ENCODE results near the gene PANK2.
A peak's percentile ranks its signal among the peaks of the same experiment; 100 is the strongest.

PANK2 gene

GRCh38 chr20:3846378-3846739 lies 42.8 kb upstream of the PANK2 start:
- no peak overlapping the region for H3K27ac ChIP-seq
- no peaks in the 10 kb centered on the region for H4K20me1 ChIP-seq (ENCODE audit: insufficient read depth)
- H2AFZ ChIP-seq (ENCODE audit: low read depth): peak overlapping the region; percentile 74; the same call in 1 of the 2 replicates
- H3K9ac ChIP-seq: peak overlapping the region; percentile 84
- no peak overlapping the region for H3K4me3 ChIP-seq (IDR thresholded peaks at IDR 0.05; ENCODE audit: insufficient read depth, low read depth, low read length)
- no peak for TF ChIP-seq CTCF (conservative IDR thresholded peaks at IDR 0.05; ENCODE audit: low read depth, low read length)
- H3K27me3 ChIP-seq (ENCODE audit: insufficient read depth, low read depth): no peaks in the 10 kb centered on the region
- peaks cover 15% of the 10 kb centered on the region for H3K4me1 ChIP-seq (ENCODE audit: low read depth, poor library complexity, severe bottlenecking)
- no peaks in the 10 kb centered on the region for H3K79me2 ChIP-seq (ENCODE audit: insufficient read depth, low read depth)
- no peaks in the 10 kb centered on the region for H3K36me3 ChIP-seq (ENCODE audit: insufficient read depth)
- peak overlapping the region; percentile 66 for H3K4me2 ChIP-seq

GRCh38 chr20:3846740-3847428 lies 42.3 kb upstream of the PANK2 start, which contains the start of gene MAVS:
MAVS (plus strand) TSS chr20:3846834; CDS start chr20:3854625, 7,791 bp downstream.
- H3K27ac ChIP-seq: no peak within 1 kb of the TSS

GRCh38 chr20:3847429-3847940 lies 41.7 kb upstream of the PANK2 start:
- peaks cover 15% of the 10 kb centered on the region for H3K4me1 ChIP-seq (ENCODE audit: low read depth, poor library complexity, severe bottlenecking)
- H3K79me2 ChIP-seq (ENCODE audit: insufficient read depth, low read depth): no peaks in the 10 kb centered on the region
- H3K4me2 ChIP-seq: peak overlapping the region; percentile 71
- TF ChIP-seq CTCF (conservative IDR thresholded peaks at IDR 0.05; ENCODE audit: low read depth, low read length): no peak
- H3K27ac ChIP-seq: no peak overlapping the region
- H4K20me1 ChIP-seq (ENCODE audit: insufficient read depth): no peaks in the 10 kb centered on the region
- H3K4me3 ChIP-seq (IDR thresholded peaks at IDR 0.05; ENCODE audit: insufficient read depth, low read depth, low read length): no peak overlapping the region
- H2AFZ ChIP-seq (ENCODE audit: low read depth): peak overlapping the region; percentile 74
- H3K27me3 ChIP-seq (ENCODE audit: insufficient read depth, low read depth): no peaks in the 10 kb centered on the region
- H3K9ac ChIP-seq: peak overlapping the region; percentile 84
- no peaks in the 10 kb centered on the region for H3K36me3 ChIP-seq (ENCODE audit: insufficient read depth)

More at GRCh38 chr20:3846740-3847428, 42.3 kb upstream of the PANK2 start, which contains the start of gene MAVS:
- Histone ChIP-seq H3K4me1 (ENCODE audit: low read depth, poor library complexity, severe bottlenecking) (peaks cover 15% of the 10 kb centered on the region), H3K36me3 (ENCODE audit: insufficient read depth) (no peaks in the 10 kb centered on the region), H3K4me2 (peak within 1 kb of the TSS; percentile 71), H4K20me1 (ENCODE audit: insufficient read depth) (no peaks in the 10 kb centered on the region), H3K4me3 (IDR thresholded peaks at IDR 0.05; ENCODE audit: insufficient read depth, low read depth, low read length) (no peak within 1 kb of the TSS), H3K9ac (peak within 1 kb of the TSS; percentile 84), H3K27me3 (ENCODE audit: insufficient read depth, low read depth) (no peaks in the 10 kb centered on the region), H3K79me2 (ENCODE audit: insufficient read depth, low read depth) (no peaks in the 10 kb centered on the region), H2AFZ (ENCODE audit: low read depth) (peak within 1 kb of the TSS; percentile 74)
- TF ChIP-seq CTCF (conservative IDR thresholded peaks at IDR 0.05; ENCODE audit: low read depth, low read length): no peak

- no peak for TF ChIP-seq CTCF (conservative IDR thresholded peaks at IDR 0.05; ENCODE audit: low read depth, low read length)
- Histone ChIP-seq H3K27ac (no peak overlapping the region), H3K9ac (no peak overlapping the region), H2AFZ (ENCODE audit: low read depth) (no peak overlapping the region), H3K27me3 (ENCODE audit: insufficient read depth, low read depth) (no peaks in the 10 kb centered on the region), H3K79me2 (ENCODE audit: insufficient read depth, low read depth) (no peaks in the 10 kb centered on the region), H3K4me1 (ENCODE audit: low read depth, poor library complexity, severe bottlenecking) (peaks cover 15% of the 10 kb centered on the region), H3K36me3 (ENCODE audit: insufficient read depth) (no peaks in the 10 kb centered on the region), H3K4me3 (IDR thresholded peaks at IDR 0.05; ENCODE audit: insufficient read depth, low read depth, low read length) (no peak overlapping the region), H4K20me1 (ENCODE audit: insufficient read depth) (no peaks in the 10 kb centered on the region), H3K4me2 (no peak overlapping the region)
Measured at GRCh38 chr20:3848565-3848964, 40.6 kb upstream of the PANK2 start.
